SK-N-SH (cell line): Measurements from ENCODE around the gene NCAM1. TPM values are rescaled to one million over a fixed set of nuclear protein-coding genes. Genes with fewer than 3 reads are reported as not detected.

Experiments
- CTCF ChIA-PET: fragments of 300-600, 350-600 bp; formaldehyde crosslinking; extraction: SDS; loops from one replicate; lab custom pipeline; 2021; lab: Yijun Ruan, JAX
- POLR2A ChIA-PET: fragments of 350-600 bp; sonication (Branson Sonifier 250); formaldehyde crosslinking; extraction: SDS; loops from one replicate; lab custom pipeline; 2020; ENCODE audit warnings: antibody characterized with exemption, inconsistent platforms; lab: Yijun Ruan, JAX
- DNase-seq: peaks from one replicate; pipeline ENCODE4 v3.0.0; 2012
- H2AFZ ChIP-seq: fragments of 200-600 bp; sonication (generic); 2 replicates; pipeline ENCODE4 v1.8.1; 2016; ENCODE audit warnings: antibody characterized with exemption, mild to moderate bottlenecking, low read depth
- H3F3A ChIP-seq: fragments of 200-600 bp; sonication (generic); replicated peaks from 2 replicates; pipeline ENCODE3; 2016; ENCODE audit warnings: antibody characterized with exemption, mild to moderate bottlenecking; ENCODE audit not compliant: insufficient read depth
- H3K27ac ChIP-seq, 2 experiments: fragments of 200-500 bp in 1 of 2; fragments of 200-600 bp in 1 of 2; sonication (Bioruptor generic) in 1 of 2; sonication (generic), shearing (Covaris generic) in 1 of 2; 2 replicates each; pipeline versions ENCODE4 v1.5.1 to v1.6.1; 2014 to 2016; ENCODE audit warnings: low read depth in 2 of 2, inconsistent platforms in 1 of 2, low read length in 1 of 2, mild to moderate bottlenecking in 1 of 2, mixed read lengths in 1 of 2
- H3K27me3 ChIP-seq: fragments of 200-600 bp; sonication (generic), shearing (Covaris generic); 2 replicates; pipeline ENCODE4 v1.6.1; 2016; ENCODE audit warnings: mixed run types; ENCODE audit not compliant: insufficient read depth
- H3K36me3 ChIP-seq, 2 experiments: fragments of 200-500 bp in 1 of 2; fragments of 200-600 bp in 1 of 2; sonication (Bioruptor generic) in 1 of 2; sonication (generic) in 1 of 2; replicated peaks in 1 of 2; 2 replicates each; pipeline versions ENCODE3 to v1.5.1; 2014 to 2016; ENCODE audit warnings: low read length in 1 of 2, mild to moderate bottlenecking in 1 of 2; ENCODE audit not compliant: insufficient read depth in 2 of 2, control insufficient read depth in 1 of 2
- H3K4me1 ChIP-seq, 2 experiments: fragments of 200-500 bp in 1 of 2; fragments of 200-600 bp in 1 of 2; sonication (Bioruptor generic) in 1 of 2; sonication (generic), shearing (Covaris generic) in 1 of 2; 2 replicates each; pipeline versions ENCODE4 v1.5.1 to v1.6.1; 2014 to 2016; ENCODE audit warnings: low read depth in 1 of 2, low read length in 1 of 2, mixed run types in 1 of 2; ENCODE audit not compliant: insufficient read depth in 2 of 2, control insufficient read depth in 1 of 2
- H3K4me2 ChIP-seq: fragments of 200-600 bp; sonication (generic), shearing (Covaris generic); 2 replicates; pipeline ENCODE4 v1.6.1; 2017; ENCODE audit warnings: mixed run types
- H3K4me3 ChIP-seq, 2 experiments: fragments of 200-500 bp in 1 of 2; fragments of 200-600 bp in 1 of 2; sonication (Bioruptor generic) in 1 of 2; sonication (generic), shearing (Covaris generic) in 1 of 2; 2 replicates each; pipeline versions ENCODE4 v1.5.1 to v1.8.1; 2014 to 2016; ENCODE audit warnings: low read depth in 2 of 2, inconsistent platforms in 1 of 2, low read length in 1 of 2, mild to moderate bottlenecking in 1 of 2, mixed read lengths in 1 of 2, moderate library complexity in 1 of 2
- H3K79me2 ChIP-seq: fragments of 200-600 bp; sonication (generic); 2 replicates; pipeline ENCODE4 v1.8.1; 2017; ENCODE audit warnings: mild to moderate bottlenecking; ENCODE audit not compliant: insufficient read depth
- H3K9ac ChIP-seq: fragments of 200-600 bp; sonication (generic); 2 replicates; pipeline ENCODE4 v1.6.1; 2017; ENCODE audit warnings: mixed run types
- H3K9me2 ChIP-seq: fragments of 200-600 bp; sonication (generic); 2 replicates; pipeline ENCODE4 v1.6.1; 2017; ENCODE audit warnings: mixed run types
- H3K9me3 ChIP-seq: fragments of 200-600 bp; sonication (generic); 2 replicates; pipeline ENCODE4 v1.6.1; 2017; ENCODE audit warnings: mixed run types, mild to moderate bottlenecking, moderate library complexity
- H4K20me1 ChIP-seq: fragments of 200-600 bp; sonication (generic); 2 replicates; pipeline ENCODE4 v1.6.1; 2017; ENCODE audit warnings: mild to moderate bottlenecking, mixed run types; ENCODE audit not compliant: insufficient read depth
- ELF1 ChIP-seq: IDR thresholded peaks from 2 replicates; pipeline ENCODE4 v1.4.0; 2012
- EZH2phosphoT487 ChIP-seq: fragments of 200-600 bp; sonication (generic); IDR thresholded peaks from 2 replicates; pipeline ENCODE4 v1.6.1; 2017; ENCODE audit warnings: low read depth, mixed run types, mild to moderate bottlenecking, antibody characterized with exemption, moderate library complexity, borderline replicate concordance
- FOXJ3 ChIP-seq: sonication (generic); formaldehyde crosslinking; IDR thresholded peaks from 2 replicates; pipeline ENCODE4 v1.5.1; 2020; ENCODE audit warnings: mild to moderate bottlenecking, missing genetic modification reagents
- GABPA ChIP-seq: IDR thresholded peaks from 2 replicates; pipeline ENCODE4 v1.4.0; 2012; ENCODE audit warnings: low read depth, mild to moderate bottlenecking
- MEF2A ChIP-seq: IDR thresholded peaks from 2 replicates; pipeline ENCODE4 v1.4.0; 2012; ENCODE audit warnings: low read depth, borderline replicate concordance
- MXI1 ChIP-seq: IDR thresholded peaks from 2 replicates; pipeline ENCODE4 v1.6.1; 2012; ENCODE audit warnings: mild to moderate bottlenecking, low read depth, low read length, improper control_type of control experiment
- NFIC ChIP-seq: IDR thresholded peaks from 2 replicates; pipeline ENCODE4 v1.4.0; 2012; ENCODE audit warnings: borderline replicate concordance
- NRF1 ChIP-seq: IDR thresholded peaks from 2 replicates; pipeline ENCODE4 v1.6.1; 2012; ENCODE audit warnings: low read depth, mild to moderate bottlenecking, low read length
- POLR2AphosphoS5 ChIP-seq: IDR thresholded peaks from 2 replicates; pipeline ENCODE4 v1.6.1; 2012; ENCODE audit warnings: low read depth, low read length
- RXRA ChIP-seq: IDR thresholded peaks from 2 replicates; pipeline ENCODE4 v1.4.0; 2012; ENCODE audit warnings: low read depth, mild to moderate bottlenecking, borderline replicate concordance
- TAF1 ChIP-seq: IDR thresholded peaks from 2 replicates; pipeline ENCODE4 v1.6.1; 2012; ENCODE audit warnings: low read depth, mild to moderate bottlenecking, low read length, moderate library complexity, borderline replicate concordance
- USF1 ChIP-seq: IDR thresholded peaks from 2 replicates; pipeline ENCODE4 v1.4.0; 2012; ENCODE audit warnings: low read depth, borderline replicate concordance
- USF2 ChIP-seq: fragments of 150-350 bp; IDR thresholded peaks from 2 replicates; pipeline ENCODE4 v1.6.1; 2017; ENCODE audit warnings: antibody characterized with exemption, low read length, low read depth, borderline replicate concordance
- YY1 ChIP-seq: IDR thresholded peaks from 2 replicates; pipeline ENCODE4 v1.4.0; 2012; ENCODE audit warnings: low read depth, mild to moderate bottlenecking
- ZBTB33 ChIP-seq: IDR thresholded peaks from 2 replicates; pipeline ENCODE4 v1.4.0; 2012; ENCODE audit warnings: low read depth, borderline replicate concordance
- WGBS: methylation state at CpG from one replicate; pipeline ENCODE4 v1.1.6; 2017; ENCODE audit warnings: low lambda C conversion rate; 5-methylcytosine and 5-hydroxymethylcytosine counted together
- polyA plus RNA-seq, 3 experiments: library from polyadenylated mRNA; depleted of rRNA; stranded (reverse); fragments of >200 nt; gene quantifications; 2 replicates each; pipeline ENCODE4 v1.2.3, GENCODE V29; 2012

Gene NCAM1
- polyA plus RNA-seq, 1 of the 3 experiments (the other 2 are of a cell fraction), result 19.4 TPM

GRCh38 chr11:113242767-113243397 is 281.7 kb downstream of the NCAM1 start:
- Histone ChIP-seq H3K27me3 (no peaks in the 10 kb centered on the region), H3K4me3 (no peak overlapping the region), H3K79me2 (no peaks in the 10 kb centered on the region), H3K9me3 (no peaks in the 10 kb centered on the region), H3K27ac (no peak overlapping the region), H3F3A (no peaks in the 10 kb centered on the region), H3K9me2 (no peaks in the 10 kb centered on the region), H2AFZ (no peak overlapping the region), H4K20me1 (no peaks in the 10 kb centered on the region), H3K9ac (no peak overlapping the region), H3K4me1 (peaks cover 7 to 19% of the 10 kb centered on the region in 2 experiments; a peak in 3 of 4 replicates), H3K4me2 (no peak overlapping the region), H3K36me3 (peaks cover 3 to 22% of the 10 kb centered on the region in 2 experiments)
- WGBS, result 84% methylated on average over 21 of the region's 21 CpGs
- ChIA-PET CTCF (no interaction called here), POLR2A (no interaction called here)
- DNase-seq, result no peak
- TF ChIP-seq ZBTB33, result no peak
- no peak for TF ChIP-seq MEF2A
- TF ChIP-seq TAF1, result no peak
- TF ChIP-seq USF2, result no peak
- TF ChIP-seq NFIC, result no peak
- no peak for TF ChIP-seq ELF1
- TF ChIP-seq USF1, result no peak

GRCh38 chr11:113243696-113244095 is 282.5 kb downstream of the NCAM1 start:
- H3K4me2 ChIP-seq, result no peak overlapping the region
- H3K4me1 ChIP-seq, result peaks cover 7 to 19% of the 10 kb centered on the region in 2 experiments; a peak in 3 of 4 replicates
- DNase-seq, result no peak
- no peak overlapping the region for H3K9ac ChIP-seq
- H3K79me2 ChIP-seq, result no peaks in the 10 kb centered on the region
- H3K36me3 ChIP-seq, result peaks cover 3 to 15% of the 10 kb centered on the region in 2 experiments
- no peaks in the 10 kb centered on the region for H4K20me1 ChIP-seq
- no peak overlapping the region for H2AFZ ChIP-seq
- H3K4me3 ChIP-seq, result no peak overlapping the region
- H3F3A ChIP-seq, result no peaks in the 10 kb centered on the region
- TF ChIP-seq MEF2A, result no peak
- no peak for TF ChIP-seq FOXJ3
- TF ChIP-seq EZH2phosphoT487, result no peak
- no peak for TF ChIP-seq POLR2AphosphoS5
- no peak for TF ChIP-seq ELF1
- no peak for TF ChIP-seq USF1
- no peak for TF ChIP-seq RXRA
- no peak for TF ChIP-seq GABPA
- no peak for TF ChIP-seq NRF1
- TF ChIP-seq YY1, result no peak
- no peak for TF ChIP-seq MXI1
- POLR2A ChIA-PET, result no interaction called here
- H3K9me2 ChIP-seq, result no peaks in the 10 kb centered on the region
- H3K9me3 ChIP-seq, result no peaks in the 10 kb centered on the region
- no peaks in the 10 kb centered on the region for H3K27me3 ChIP-seq
- CTCF ChIA-PET, result no interaction called here
- no peak overlapping the region for H3K27ac ChIP-seq
- 93% methylated on average over 5 of the region's 5 CpGs for WGBS
